Measurements from ENCODE around the gene SOX2.

SOX2 gene

GRCh38 chr3:181711325-181712135 lies at the start of gene SOX2:
SOX2 (plus strand) TSS chr3:181711925; CDS start chr3:181712361, 436 bp downstream.
- DNase-seq (ENCODE audit: low read depth, low spot score): no peak

DNA sequence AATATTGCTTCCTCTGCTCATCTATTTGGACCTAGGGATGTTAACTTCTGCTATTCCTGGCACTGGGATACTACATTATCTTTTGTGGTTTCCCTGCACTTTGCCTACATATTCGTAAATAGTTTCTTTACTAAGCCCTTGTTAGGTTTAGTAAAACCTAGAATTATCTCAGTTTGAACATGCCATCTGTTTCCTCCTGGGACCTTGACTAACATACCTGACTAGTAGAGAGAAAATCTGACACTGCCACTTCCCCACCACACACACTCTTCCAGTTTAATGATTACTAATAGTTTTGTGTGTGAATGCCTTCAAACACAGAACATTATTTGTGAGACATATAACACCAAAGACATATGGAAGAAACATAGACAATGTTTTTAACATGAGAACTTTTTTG lies 28.2 kb upstream of the SOX2 start:
- no peak for DNase-seq (ENCODE audit: low read depth, low spot score)

GRCh38 chr3:181687190-181687589 lies 24.5 kb upstream of the SOX2 start:
- no peak for DNase-seq (ENCODE audit: low read depth, low spot score)

- no peak for DNase-seq (ENCODE audit: low read depth, low spot score)
These were observed 24.0 kb upstream of the SOX2 start for GRCh38 chr3:181687731-181688130.

GRCh38 chr3:181689546-181689945 lies 22.2 kb upstream of the SOX2 start:
- DNase-seq (ENCODE audit: low read depth, low spot score): no peak

- DNase-seq (ENCODE audit: low read depth, low spot score): no peak
These were observed 21.0 kb upstream of the SOX2 start for GRCh38 chr3:181690769-181691168.

- no peak for DNase-seq (ENCODE audit: low read depth, low spot score)
These were observed 19.8 kb upstream of the SOX2 start for GRCh38 chr3:181691901-181692300.

- DNase-seq (ENCODE audit: low read depth, low spot score): no peak
These were observed 19.2 kb upstream of the SOX2 start for GRCh38 chr3:181692311-181693145.

DNA sequence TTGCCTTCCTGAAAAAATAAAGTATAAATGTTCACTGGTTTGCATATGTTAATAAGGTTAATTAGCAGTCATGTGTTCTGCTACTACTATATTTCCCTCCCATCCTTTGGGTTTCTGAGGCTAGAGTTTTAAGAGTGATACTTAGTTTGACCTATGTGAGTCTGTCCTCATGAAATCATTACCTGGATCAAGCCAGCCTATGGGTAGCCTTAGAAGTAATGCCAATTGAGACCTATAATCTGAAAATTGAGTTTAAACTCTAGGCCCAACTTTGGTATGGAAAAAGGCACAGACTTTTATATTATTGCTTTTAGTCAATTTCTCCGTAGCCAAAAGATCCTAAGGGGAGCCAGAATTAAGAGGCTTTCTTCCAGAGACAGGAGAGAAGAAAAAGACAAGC lies 18.4 kb upstream of the SOX2 start:
- no peak for DNase-seq (ENCODE audit: low read depth, low spot score)

GRCh38 chr3:181694805-181695660 lies 16.7 kb upstream of the SOX2 start:
- no peak for DNase-seq (ENCODE audit: low read depth, low spot score)

GRCh38 chr3:181695661-181696491 lies 15.8 kb upstream of the SOX2 start:
- DNase-seq (ENCODE audit: low read depth, low spot score): no peak

DNA sequence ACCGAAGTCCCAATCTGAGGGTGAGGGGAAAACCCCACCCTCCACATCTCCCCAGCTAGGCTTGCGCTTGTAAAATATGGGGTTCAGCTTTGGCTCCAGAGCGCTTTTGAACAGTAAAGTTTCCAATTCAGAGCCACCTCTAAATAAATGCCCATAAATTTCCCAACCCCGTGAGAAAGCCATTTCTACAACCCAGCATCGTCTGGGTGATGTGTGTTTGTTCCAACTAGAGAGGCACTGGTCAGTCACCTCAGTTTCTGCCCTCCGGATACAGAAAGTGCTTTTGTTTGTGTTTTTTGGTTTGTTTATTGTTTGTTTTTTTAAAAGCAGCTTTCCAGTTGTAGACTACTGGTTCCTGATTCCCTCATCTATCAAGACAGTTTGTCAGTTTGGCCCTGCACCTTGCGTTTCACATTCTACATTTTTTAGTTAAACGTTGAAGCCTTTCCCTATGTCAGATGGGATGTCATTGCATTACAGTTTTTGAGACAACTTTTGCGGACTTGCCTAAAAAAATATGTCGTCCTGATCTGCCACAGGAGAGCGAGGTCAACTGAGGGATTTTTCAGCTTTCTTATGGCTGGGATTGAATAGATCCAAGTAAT lies 15.0 kb upstream of the SOX2 start:
- no peak for DNase-seq (ENCODE audit: low read depth, low spot score)

GRCh38 chr3:181698263-181698954 lies 13.3 kb upstream of the SOX2 start:
- DNase-seq (ENCODE audit: low read depth, low spot score): no peak

DNA sequence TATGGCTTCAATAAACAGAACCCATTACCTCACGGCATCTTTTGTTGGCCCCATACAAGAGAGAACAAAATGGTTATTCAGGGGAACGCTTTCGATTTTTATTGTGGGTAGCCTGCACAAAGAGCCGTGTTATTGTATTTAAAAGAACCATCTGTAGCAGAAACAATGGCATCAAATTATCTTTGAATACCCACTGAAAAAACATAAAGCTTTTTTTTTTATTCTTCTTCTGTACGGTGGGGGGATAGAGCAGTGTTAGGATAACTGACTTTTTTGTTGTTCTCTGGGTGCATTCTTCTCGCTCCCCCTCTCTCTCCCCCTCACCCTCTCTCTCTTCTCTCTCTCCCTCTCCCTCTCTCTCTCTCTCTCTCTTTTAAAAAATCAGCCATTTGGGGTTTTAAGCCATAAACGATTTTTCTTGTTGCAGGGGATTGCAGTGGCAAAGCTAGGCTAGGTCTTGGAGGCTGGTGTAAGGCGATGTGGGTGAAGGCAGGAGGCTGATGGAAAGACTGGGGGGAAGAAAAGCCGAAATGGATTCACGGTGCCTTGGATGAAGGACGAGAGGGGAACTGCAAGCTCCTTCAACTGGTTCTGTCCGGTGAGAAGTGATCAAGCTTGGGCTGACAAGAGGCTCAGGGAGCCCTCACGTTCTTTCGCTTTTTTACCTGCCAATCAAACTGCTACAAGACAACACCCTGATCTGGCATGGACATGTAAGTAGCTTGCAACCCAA lies 12.4 kb upstream of the SOX2 start:
- DNase-seq (ENCODE audit: low read depth, low spot score): no peak

DNA sequence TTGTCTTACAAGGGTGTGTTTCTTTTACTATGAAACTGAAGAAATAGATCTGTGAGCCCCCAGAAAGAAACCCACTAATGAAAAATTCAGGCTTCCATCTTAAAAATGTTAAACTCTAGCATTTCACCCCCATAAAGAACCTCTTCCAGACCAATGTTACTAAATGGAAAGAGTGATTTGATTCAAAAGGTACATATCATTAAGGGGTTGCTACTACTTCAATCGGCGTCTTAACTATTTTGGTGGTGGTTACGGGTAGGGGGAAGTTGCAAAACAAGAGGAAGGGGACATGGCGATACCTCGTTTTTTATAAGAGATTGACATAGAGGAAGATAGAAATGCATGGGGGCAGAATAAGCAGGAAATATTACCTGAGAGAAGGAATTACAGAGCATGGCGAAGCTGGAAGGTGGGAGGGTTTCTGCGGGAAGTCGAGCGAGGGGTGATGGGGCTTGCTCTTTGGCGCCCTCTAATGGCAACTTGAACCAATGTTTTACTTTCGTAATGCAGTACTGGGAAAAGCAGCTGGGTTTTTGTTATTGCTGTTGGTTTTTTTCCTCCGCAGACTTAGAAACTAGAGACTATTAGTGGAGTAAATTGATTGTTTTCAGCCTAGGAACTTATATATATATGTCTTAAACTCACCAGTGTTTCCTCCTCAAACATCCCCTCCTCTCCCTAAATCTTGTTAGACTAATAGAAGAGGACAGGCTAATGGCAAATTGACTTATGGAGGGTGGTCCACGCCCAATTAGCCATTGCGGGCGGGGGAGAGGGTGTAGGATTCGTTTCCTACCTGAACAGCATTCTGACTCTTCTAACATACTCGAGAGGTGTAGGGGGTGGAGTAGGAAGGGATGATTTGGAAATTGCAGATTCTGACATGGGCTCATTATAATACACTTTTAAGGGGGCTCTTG lies 11.3 kb upstream of the SOX2 start:
- no peak for DNase-seq (ENCODE audit: low read depth, low spot score)

DNA sequence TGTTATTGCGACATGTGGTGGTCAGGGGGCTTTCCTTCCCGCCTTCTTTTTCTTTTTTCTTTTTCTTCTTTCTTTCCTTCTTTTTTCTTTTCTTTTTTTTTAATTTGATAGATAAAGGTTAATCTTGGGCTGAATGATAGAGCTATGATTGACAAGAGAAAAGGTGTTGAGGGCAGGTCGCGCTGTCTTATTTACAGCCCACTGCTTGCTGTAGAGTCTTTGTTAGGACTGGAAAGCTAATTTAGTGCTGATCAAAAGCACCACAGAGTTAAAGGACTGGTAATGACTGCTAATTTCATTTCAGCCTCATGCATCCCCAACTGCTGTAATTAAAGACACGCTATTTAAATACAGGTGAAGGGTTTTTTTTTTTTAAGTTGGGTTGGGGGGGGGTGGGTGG lies 10.6 kb upstream of the SOX2 start:
- DNase-seq (ENCODE audit: low read depth, low spot score): no peak

DNA sequence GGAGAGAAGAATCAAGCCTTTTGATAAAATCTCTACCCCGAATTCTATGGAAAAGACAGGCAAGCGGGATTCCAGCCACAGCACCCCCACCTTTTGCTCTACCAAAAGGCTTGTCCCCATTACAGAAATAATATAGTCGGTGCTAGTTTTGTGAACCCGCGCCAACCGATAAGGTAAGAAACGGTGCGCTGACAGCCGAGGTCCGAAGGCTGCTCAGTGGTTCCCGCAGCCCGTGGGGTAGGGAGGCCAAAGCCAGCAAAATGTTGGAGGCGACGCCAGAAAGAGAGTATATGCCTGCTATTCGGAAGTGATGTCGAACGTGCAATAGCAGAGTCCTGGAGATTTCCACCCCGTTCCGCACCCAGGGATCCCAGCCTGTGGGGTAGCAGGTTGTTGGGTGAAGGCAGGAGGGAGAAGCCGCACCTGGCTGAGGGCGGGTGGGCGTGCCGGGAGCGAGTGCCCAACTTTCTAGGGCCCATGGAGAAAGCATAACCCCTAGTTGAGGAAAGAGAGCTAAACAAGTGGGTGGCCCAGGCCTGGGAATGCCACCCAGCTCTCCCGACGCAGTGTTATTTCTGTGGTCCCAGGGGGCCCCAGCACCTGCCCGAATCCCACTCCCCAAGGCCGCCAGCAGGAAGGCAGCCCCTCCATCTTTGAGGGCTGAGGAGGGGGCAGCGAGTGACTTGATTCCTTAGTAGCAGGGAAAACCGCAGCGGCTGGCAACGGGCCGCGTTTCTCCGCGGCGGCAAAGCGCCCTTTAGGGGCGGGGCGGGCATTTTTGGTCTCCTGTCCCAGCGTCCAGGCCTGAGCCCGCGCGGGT lies 7.9 kb upstream of the SOX2 start:
- no peak for DNase-seq (ENCODE audit: low read depth, low spot score)
